HEK293 (cell line): Measurements from ENCODE around the gene TYMS.
A peak's percentile ranks its signal among the peaks of the same experiment; 100 is the strongest.

Source experiments
- HIC1 ChIP-seq: fragments of 450-650 bp; formaldehyde crosslinking; IDR thresholded peaks from 2 replicates; pipeline ENCODE4 v1.5.1; 2016; ENCODE audit warnings: missing biosample characterization, missing genetic modification characterization
- HOXA7 ChIP-seq: sonication (generic); formaldehyde crosslinking; IDR thresholded peaks from 2 replicates; pipeline ENCODE4 v1.8.1; 2022; ENCODE audit warnings: missing genetic modification reagents, borderline replicate concordance
- KLF7 ChIP-seq: fragments of 450-650 bp; formaldehyde crosslinking; IDR thresholded peaks from 2 replicates; pipeline ENCODE4 v1.5.1; 2016; ENCODE audit warnings: missing biosample characterization, missing genetic modification characterization, borderline replicate concordance
- PATZ1 ChIP-seq: fragments of 450-650 bp; formaldehyde crosslinking; IDR thresholded peaks from 2 replicates; pipeline ENCODE4 v1.5.1; 2016; ENCODE audit warnings: missing biosample characterization, missing genetic modification characterization
- PRDM1 ChIP-seq: fragments of 450-650 bp; formaldehyde crosslinking; IDR thresholded peaks from 2 replicates; pipeline ENCODE4; 2016; ENCODE audit warnings: missing biosample characterization, missing genetic modification characterization
- SALL2 ChIP-seq: fragments of 450-650 bp; formaldehyde crosslinking; IDR thresholded peaks from 2 replicates; pipeline ENCODE4 v1.5.0; 2017; ENCODE audit warnings: missing biosample characterization, mild to moderate bottlenecking, missing genetic modification characterization, borderline replicate concordance
- SCRT1 ChIP-seq: fragments of 450-650 bp; formaldehyde crosslinking; IDR thresholded peaks from 2 replicates; pipeline ENCODE4 v1.5.1; 2016; ENCODE audit warnings: missing biosample characterization, missing genetic modification characterization, borderline replicate concordance
- SP3 ChIP-seq: fragments of 450-650 bp; formaldehyde crosslinking; IDR thresholded peaks from 2 replicates; pipeline ENCODE4 v1.5.1; 2016; ENCODE audit warnings: missing biosample characterization, missing genetic modification characterization
- SP7 ChIP-seq: fragments of 450-650 bp; formaldehyde crosslinking; IDR thresholded peaks from 2 replicates; pipeline ENCODE4 v1.5.1; 2016; ENCODE audit warnings: missing biosample characterization, missing genetic modification characterization
- ZBTB20 ChIP-seq: fragments of 450-650 bp; formaldehyde crosslinking; IDR thresholded peaks from 2 replicates; pipeline ENCODE4 v1.5.1; 2016; ENCODE audit warnings: missing biosample characterization, missing genetic modification characterization
- ZEB2 ChIP-seq: fragments of 450-650 bp; formaldehyde crosslinking; IDR thresholded peaks from 2 replicates; pipeline ENCODE4 v1.5.1; 2016; ENCODE audit warnings: missing biosample characterization, missing genetic modification characterization
- ZFP3 ChIP-seq: fragments of 450-650 bp; formaldehyde crosslinking; IDR thresholded peaks from 2 replicates; pipeline ENCODE4 v1.5.1; 2016; ENCODE audit warnings: low read depth, missing biosample characterization, missing genetic modification characterization
- ZNF138 ChIP-seq: fragments of 450-650 bp; formaldehyde crosslinking; IDR thresholded peaks from 2 replicates; pipeline ENCODE4 v1.5.1; 2016; ENCODE audit warnings: missing biosample characterization, missing genetic modification characterization, borderline replicate concordance
- ZNF175 ChIP-seq: fragments of 450-650 bp; formaldehyde crosslinking; IDR thresholded peaks from 2 replicates; pipeline ENCODE4 v1.5.1; 2016; ENCODE audit warnings: missing biosample characterization, missing genetic modification characterization
- ZNF311 ChIP-seq: fragments of 450-650 bp; formaldehyde crosslinking; IDR thresholded peaks from 2 replicates; pipeline ENCODE4 v1.5.1; 2017; ENCODE audit warnings: missing biosample characterization, missing genetic modification characterization, borderline replicate concordance
- ZNF514 ChIP-seq: fragments of 450-650 bp; formaldehyde crosslinking; IDR thresholded peaks from 2 replicates; pipeline ENCODE4 v1.5.1; 2016; ENCODE audit warnings: missing biosample characterization, missing genetic modification characterization
- ZNF585B ChIP-seq: fragments of 450-650 bp; formaldehyde crosslinking; IDR thresholded peaks from 2 replicates; pipeline ENCODE4 v1.5.1; 2016; ENCODE audit warnings: missing biosample characterization, missing genetic modification characterization
- ZNF610 ChIP-seq: fragments of 450-650 bp; formaldehyde crosslinking; IDR thresholded peaks from 2 replicates; pipeline ENCODE4 v1.5.1; 2016; ENCODE audit warnings: missing biosample characterization, missing genetic modification characterization, borderline replicate concordance
- ZNF664 ChIP-seq: fragments of 450-650 bp; formaldehyde crosslinking; IDR thresholded peaks from 2 replicates; pipeline ENCODE4 v1.5.1; 2016; ENCODE audit warnings: missing biosample characterization, missing genetic modification characterization
- ZNF670 ChIP-seq: fragments of 450-650 bp; formaldehyde crosslinking; IDR thresholded peaks from 2 replicates; pipeline ENCODE4 v1.5.1; 2016; ENCODE audit warnings: missing biosample characterization, missing genetic modification characterization, low read depth
- ZNF677 ChIP-seq: fragments of 450-650 bp; IDR thresholded peaks from 2 replicates; pipeline ENCODE4 v1.5.0; 2018; ENCODE audit warnings: missing biosample characterization, mild to moderate bottlenecking, missing genetic modification characterization, moderate library complexity
- ZNF692 ChIP-seq: fragments of 450-650 bp; formaldehyde crosslinking; IDR thresholded peaks from 2 replicates; pipeline ENCODE4 v1.5.1; 2016; ENCODE audit warnings: missing biosample characterization, missing genetic modification characterization
- ZNF791 ChIP-seq: fragments of 450-650 bp; formaldehyde crosslinking; IDR thresholded peaks from 2 replicates; pipeline ENCODE4 v1.5.1; 2016; ENCODE audit warnings: missing biosample characterization, missing genetic modification characterization
- ZSCAN18 ChIP-seq: fragments of 450-650 bp; formaldehyde crosslinking; IDR thresholded peaks from 2 replicates; pipeline ENCODE4 v1.5.1; 2016; ENCODE audit warnings: missing biosample characterization, missing genetic modification characterization
- TF ChIP-seq, protein P1 (sequence below): fragments of 450-650 bp; formaldehyde crosslinking; conservative IDR thresholded peaks from 2 replicates; pipeline ENCODE4 v1.5.1; 2016; ENCODE audit warnings: low read depth, missing biosample characterization, missing genetic modification characterization
- TF ChIP-seq, protein P2 (sequence below): fragments of 450-650 bp; IDR thresholded peaks from 2 replicates; pipeline ENCODE4 v1.5.1; 2018; ENCODE audit warnings: missing biosample characterization, missing genetic modification characterization

Gene TYMS

DNA sequence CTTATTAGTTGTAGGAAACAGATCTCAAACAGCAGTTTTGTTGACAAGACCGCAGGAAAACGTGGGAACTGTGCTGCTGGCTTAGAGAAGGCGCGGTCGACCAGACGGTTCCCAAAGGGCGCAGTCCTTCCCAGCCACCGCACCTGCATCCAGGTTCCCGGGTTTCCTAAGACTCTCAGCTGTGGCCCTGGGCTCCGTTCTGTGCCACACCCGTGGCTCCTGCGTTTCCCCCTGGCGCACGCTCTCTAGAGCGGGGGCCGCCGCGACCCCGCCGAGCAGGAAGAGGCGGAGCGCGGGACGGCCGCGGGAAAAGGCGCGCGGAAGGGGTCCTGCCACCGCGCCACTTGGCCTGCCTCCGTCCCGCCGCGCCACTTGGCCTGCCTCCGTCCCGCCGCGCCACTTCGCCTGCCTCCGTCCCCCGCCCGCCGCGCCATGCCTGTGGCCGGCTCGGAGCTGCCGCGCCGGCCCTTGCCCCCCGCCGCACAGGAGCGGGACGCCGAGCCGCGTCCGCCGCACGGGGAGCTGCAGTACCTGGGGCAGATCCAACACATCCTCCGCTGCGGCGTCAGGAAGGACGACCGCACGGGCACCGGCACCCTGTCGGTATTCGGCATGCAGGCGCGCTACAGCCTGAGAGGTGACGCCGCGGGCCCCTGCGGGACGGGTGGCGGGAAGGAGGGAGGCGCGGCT lies at the start of gene TYMS (continued):
- TF ChIP-seq, protein P1, sequence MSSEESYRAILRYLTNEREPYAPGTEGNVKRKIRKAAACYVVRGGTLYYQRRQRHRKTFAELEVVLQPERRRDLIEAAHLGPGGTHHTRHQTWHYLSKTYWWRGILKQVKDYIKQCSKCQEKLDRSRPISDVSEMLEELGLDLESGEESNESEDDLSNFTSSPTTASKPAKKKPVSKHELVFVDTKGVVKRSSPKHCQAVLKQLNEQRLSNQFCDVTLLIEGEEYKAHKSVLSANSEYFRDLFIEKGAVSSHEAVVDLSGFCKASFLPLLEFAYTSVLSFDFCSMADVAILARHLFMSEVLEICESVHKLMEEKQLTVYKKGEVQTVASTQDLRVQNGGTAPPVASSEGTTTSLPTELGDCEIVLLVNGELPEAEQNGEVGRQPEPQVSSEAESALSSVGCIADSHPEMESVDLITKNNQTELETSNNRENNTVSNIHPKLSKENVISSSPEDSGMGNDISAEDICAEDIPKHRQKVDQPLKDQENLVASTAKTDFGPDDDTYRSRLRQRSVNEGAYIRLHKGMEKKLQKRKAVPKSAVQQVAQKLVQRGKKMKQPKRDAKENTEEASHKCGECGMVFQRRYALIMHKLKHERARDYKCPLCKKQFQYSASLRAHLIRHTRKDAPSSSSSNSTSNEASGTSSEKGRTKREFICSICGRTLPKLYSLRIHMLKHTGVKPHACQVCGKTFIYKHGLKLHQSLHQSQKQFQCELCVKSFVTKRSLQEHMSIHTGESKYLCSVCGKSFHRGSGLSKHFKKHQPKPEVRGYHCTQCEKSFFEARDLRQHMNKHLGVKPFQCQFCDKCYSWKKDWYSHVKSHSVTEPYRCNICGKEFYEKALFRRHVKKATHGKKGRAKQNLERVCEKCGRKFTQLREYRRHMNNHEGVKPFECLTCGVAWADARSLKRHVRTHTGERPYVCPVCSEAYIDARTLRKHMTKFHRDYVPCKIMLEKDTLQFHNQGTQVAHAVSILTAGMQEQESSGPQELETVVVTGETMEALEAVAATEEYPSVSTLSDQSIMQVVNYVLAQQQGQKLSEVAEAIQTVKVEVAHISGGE (tag by site-specific recombination) = peak; percentile 75
- peak; percentile 53; the same call in 1 of the 2 replicates for TF ChIP-seq ZNF610 (tag by site-specific recombination)
- no peak for TF ChIP-seq ZNF175 (tag by site-specific recombination)
- no peak for TF ChIP-seq PRDM1 (tag by site-specific recombination)
- TF ChIP-seq SP7 (tag by site-specific recombination) = peak; percentile 59; the same call in 1 of the 2 replicates
- TF ChIP-seq HIC1 = no peak
- no peak for TF ChIP-seq SALL2 (tag by site-specific recombination)
- TF ChIP-seq KLF7 (tag by site-specific recombination) = peak; percentile 89; the same call in 1 of the 2 replicates
- no peak for TF ChIP-seq ZFP3 (tag by site-specific recombination)
- TF ChIP-seq ZNF677 = no peak
- TF ChIP-seq PATZ1 = peak; percentile 88
- TF ChIP-seq ZEB2 = peak; percentile 58
- 0 out of 2 replicates have a peak, but pooled peaks have one; percentile 42 for TF ChIP-seq HOXA7 (CRISPR knock-in tag)
- TF ChIP-seq ZNF664 (tag by site-specific recombination) = no peak
- no peak for TF ChIP-seq ZSCAN18 (tag by site-specific recombination)
- TF ChIP-seq ZNF585B (tag by site-specific recombination) = no peak
- TF ChIP-seq ZNF791 = no peak
- TF ChIP-seq SP3 = peak; percentile 71
- no peak for TF ChIP-seq ZNF514 (tag by site-specific recombination)
- no peak for TF ChIP-seq ZNF138 (tag by site-specific recombination)
- TF ChIP-seq, protein P2, sequence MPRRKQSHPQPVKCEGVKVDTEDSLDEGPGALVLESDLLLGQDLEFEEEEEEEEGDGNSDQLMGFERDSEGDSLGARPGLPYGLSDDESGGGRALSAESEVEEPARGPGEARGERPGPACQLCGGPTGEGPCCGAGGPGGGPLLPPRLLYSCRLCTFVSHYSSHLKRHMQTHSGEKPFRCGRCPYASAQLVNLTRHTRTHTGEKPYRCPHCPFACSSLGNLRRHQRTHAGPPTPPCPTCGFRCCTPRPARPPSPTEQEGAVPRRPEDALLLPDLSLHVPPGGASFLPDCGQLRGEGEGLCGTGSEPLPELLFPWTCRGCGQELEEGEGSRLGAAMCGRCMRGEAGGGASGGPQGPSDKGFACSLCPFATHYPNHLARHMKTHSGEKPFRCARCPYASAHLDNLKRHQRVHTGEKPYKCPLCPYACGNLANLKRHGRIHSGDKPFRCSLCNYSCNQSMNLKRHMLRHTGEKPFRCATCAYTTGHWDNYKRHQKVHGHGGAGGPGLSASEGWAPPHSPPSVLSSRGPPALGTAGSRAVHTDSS = no peak
- no peak for TF ChIP-seq ZNF311 (tag by site-specific recombination)
- peak; percentile 100 for TF ChIP-seq ZBTB20 (tag by site-specific recombination)
- no peak for TF ChIP-seq SCRT1 (tag by site-specific recombination)
- TF ChIP-seq ZNF692 = peak; percentile 58
- no peak for TF ChIP-seq ZNF670 (tag by site-specific recombination)
